B cell (primary cell): Measurements from ENCODE around the gene SLC12A4. TPM values are rescaled to one million over a fixed set of nuclear protein-coding genes. Genes with fewer than 3 reads are reported as not detected.

Source experiments
- ATAC-seq: fragments of 200-7000 bp; cut with Tn5 transposase; one replicate; pipeline ENCODE4 v1.10.0; 2021; ENCODE audit warnings: low read depth, mild to moderate bottlenecking, moderate number of reproducible peaks, moderate library complexity
- CTCF ChIA-PET: fragments of 350-600 bp; sonication (Branson Sonifier 250); formaldehyde crosslinking; loops from one replicate; lab custom pipeline; 2021; ENCODE audit warnings: antibody characterized with exemption, inconsistent platforms; lab: Charles Lee
- POLR2A ChIA-PET: fragments of 350-600 bp; sonication (Branson Sonifier 250); formaldehyde crosslinking; loops from one replicate; lab custom pipeline; 2021; ENCODE audit warnings: antibody characterized with exemption; lab: Charles Lee
- DNase-seq: peaks from one replicate; pipeline ENCODE4 v3.0.0; 2013
- H2AFZ ChIP-seq: 2 replicates; pipeline ENCODE4 v1.6.1; 2012; ENCODE audit warnings: mild to moderate bottlenecking, low read depth, low read length; ENCODE audit not compliant: insufficient read depth, poor library complexity, severe bottlenecking
- H3K27ac ChIP-seq, 2 donors: 1 replicate in 1 of 2; 2 replicates in 1 of 2; pipeline ENCODE4 v1.5.1; 2012 to 2013; ENCODE audit warnings: low read length in 2 of 2, mild to moderate bottlenecking in 2 of 2, moderate library complexity in 1 of 2
- H3K27me3 ChIP-seq, 4 experiments: fragments of 200-600 bp in 1 of 4; sonication (generic) in 1 of 4; replicated peaks in 1 of 4; 1 replicate in 2 of 4; 2 replicates in 2 of 4; pipeline versions ENCODE4 v1.6.1 to v1.7.0; 2013 to 2016; ENCODE audit warnings: low read length in 3 of 4, mild to moderate bottlenecking in 2 of 4, mixed read lengths in 1 of 4, moderate library complexity in 1 of 4; ENCODE audit not compliant: insufficient read depth in 4 of 4, control insufficient read depth in 3 of 4; ENCODE audit errors: control extremely low read depth in 1 of 4
- H3K36me3 ChIP-seq, 2 experiments: replicated peaks in 1 of 2; 1 replicate in 1 of 2; 2 replicates in 1 of 2; pipeline versions ENCODE4 v1.6.1 to v1.7.1; 2013; ENCODE audit warnings: low read length in 1 of 2; ENCODE audit not compliant: insufficient read depth in 2 of 2, control insufficient read depth in 1 of 2; ENCODE audit errors: control extremely low read depth in 1 of 2, extremely low read depth in 1 of 2
- H3K4me1 ChIP-seq, 2 donors: fragments of 200-600 bp in 1 of 2; sonication (generic) in 1 of 2; 1 replicate in 1 of 2; 2 replicates in 1 of 2; pipeline versions ENCODE4 v1.5.1 to v1.6.1; 2013 to 2017; ENCODE audit warnings: low read length in 2 of 2; ENCODE audit not compliant: control insufficient read depth in 2 of 2, insufficient read depth in 2 of 2
- H3K4me2 ChIP-seq: replicated peaks from 2 replicates; pipeline ENCODE3; 2012; ENCODE audit warnings: mild to moderate bottlenecking, low read depth, low read length; ENCODE audit not compliant: poor library complexity, severe bottlenecking
- H3K4me3 ChIP-seq, 5 experiments: fragments of 200-600 bp in 1 of 5; sonication (generic) in 1 of 5; 1 replicate in 3 of 5; 2 replicates in 2 of 5; pipeline versions ENCODE4 v1.5.1 to v1.7.0; 2011 to 2016; ENCODE audit warnings: low read length in 4 of 5, mild to moderate bottlenecking in 4 of 5, low read depth in 2 of 5, control low read depth in 1 of 5, moderate library complexity in 1 of 5; ENCODE audit not compliant: insufficient read depth in 1 of 5; ENCODE audit errors: control extremely low read depth in 1 of 5, extremely low read depth in 1 of 5
- H3K79me2 ChIP-seq: fragments of 200-600 bp; sonication (generic); one replicate; pipeline ENCODE4 v1.6.0; 2016; ENCODE audit warnings: low read length; ENCODE audit not compliant: control insufficient read depth, insufficient read depth
- H3K9ac ChIP-seq: fragments of 200-600 bp; sonication (generic); 2 replicates; pipeline ENCODE4 v1.6.1; 2017; ENCODE audit warnings: mild to moderate bottlenecking, low read length, moderate library complexity
- H3K9me3 ChIP-seq, 3 donors: one replicate each; pipeline versions ENCODE4 v1.6.1 to v1.7.1; 2013; ENCODE audit warnings: low read length in 2 of 3; ENCODE audit not compliant: control insufficient read depth in 2 of 3, insufficient read depth in 1 of 3; ENCODE audit errors: control extremely low read depth in 1 of 3
- H4K20me1 ChIP-seq: 2 replicates; pipeline ENCODE4 v1.6.0; 2012; ENCODE audit warnings: mild to moderate bottlenecking, low read length; ENCODE audit not compliant: insufficient read depth, control insufficient read depth, poor library complexity, severe bottlenecking
- H3K27ac Mint-ChIP-seq: one replicate; pipeline ENCODE4 v1.8.0; 2021; ENCODE audit warnings: mixed read lengths
- H3K27me3 Mint-ChIP-seq: one replicate; pipeline ENCODE4 v1.8.0; 2021; ENCODE audit warnings: mixed read lengths
- H3K4me1 Mint-ChIP-seq: one replicate; pipeline ENCODE4 v1.8.0; 2021; ENCODE audit warnings: mixed read lengths
- H3K4me3 Mint-ChIP-seq: one replicate; pipeline ENCODE4 v1.8.0; 2021; ENCODE audit warnings: mixed read lengths
- H3K9me3 Mint-ChIP-seq: one replicate; pipeline ENCODE4 v1.8.0; 2022; ENCODE audit warnings: mixed read lengths; ENCODE audit not compliant: insufficient read depth
- EZH2 ChIP-seq: IDR thresholded peaks from 2 replicates; pipeline ENCODE4 v1.6.1; 2012; ENCODE audit warnings: borderline replicate concordance, low read depth, mild to moderate bottlenecking, moderate library complexity, low read length; ENCODE audit not compliant: insufficient read depth, poor library complexity, severe bottlenecking
- WGBS: methylation state at CpG from one replicate; pipeline ENCODE4 v1.1.5; 2013; ENCODE audit warnings: missing lambda C conversion rate; ENCODE audit not compliant: insufficient coverage; 5-methylcytosine and 5-hydroxymethylcytosine counted together
- intact Hi-C: fragments of 100-400 bp; cut with micrococcal nuclease; formaldehyde crosslinking; loops from one replicate; pipeline ENCODE4 v1.10.0; 2022
- polyA plus RNA-seq: library from polyadenylated mRNA; depleted of rRNA; stranded (reverse); fragments of >200 nt; gene quantifications from 2 replicates; pipeline ENCODE4 v1.2.3, GENCODE V29; 2012
- total RNA-seq, 2 donors: library from RNA; stranded (reverse); fragments of 120-200 nt in 1 of 2; gene quantifications; 1 replicate in 1 of 2; 2 replicates in 1 of 2; pipeline versions ENCODE4 v1.2.3 to v1.2.4, GENCODE V29; 2013 to 2022
- TF ChIP-seq, protein P1 (sequence below): fragments of 200-600 bp; IDR thresholded peaks from one replicate; pipeline ENCODE4 v1.8.0; 2022; ENCODE audit warnings: antibody characterized with exemption, mild to moderate bottlenecking

SLC12A4 gene
- total and polyA plus RNA-seq, 2 donors (not counting 1 experiment from before 2014, with no cell fraction given): 20.2 to 42.2 TPM

DNA sequence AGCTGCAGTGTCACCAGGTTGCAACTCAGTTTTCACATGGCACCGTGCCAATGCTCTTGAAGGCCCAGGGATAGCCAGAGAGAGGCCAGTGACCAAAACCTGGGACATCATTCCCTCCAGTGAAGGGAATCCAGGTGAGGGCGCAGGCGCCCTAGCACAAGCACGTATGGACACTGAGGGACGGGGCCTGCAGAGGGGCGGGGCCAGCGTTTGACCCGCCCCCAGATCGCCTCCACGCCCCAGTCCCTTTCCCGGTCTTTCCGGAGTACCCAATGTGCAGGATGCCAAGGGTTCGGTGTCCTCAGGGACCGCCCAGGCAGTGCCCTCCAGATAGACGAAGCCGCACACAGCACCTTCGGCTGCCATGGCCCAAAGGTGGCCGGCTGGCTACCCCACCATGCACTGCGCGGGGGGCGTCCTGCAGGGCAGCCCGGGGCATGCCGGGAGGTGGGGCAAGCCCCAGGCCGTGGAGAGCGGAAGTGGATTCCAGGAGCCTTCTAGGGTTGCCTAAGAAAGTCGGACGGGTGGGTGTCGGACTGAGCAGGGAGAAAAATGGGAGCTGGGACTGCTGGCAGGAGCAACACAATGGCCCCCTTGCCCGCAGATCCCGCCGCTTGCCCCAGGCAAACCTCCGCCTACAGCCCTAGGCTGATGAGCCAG lies 4.6 kb downstream of the SLC12A4 start:
- H3K27me3 ChIP-seq: no peaks in the 10 kb centered on the region
- H3K27ac Mint-ChIP-seq: no peak overlapping the region
- POLR2A ChIA-PET: interaction anchor here (1.2 kb wide), 1 partner anchor 23 kb away, joined by 4 read pairs; no protein-coding TSS in a partner anchor
- H3K4me1 Mint-ChIP-seq: peaks cover 13% of the 10 kb centered on the region
- H3K4me2 ChIP-seq: no peak overlapping the region
- no peak for TF ChIP-seq EZH2
- TF ChIP-seq, protein P1, sequence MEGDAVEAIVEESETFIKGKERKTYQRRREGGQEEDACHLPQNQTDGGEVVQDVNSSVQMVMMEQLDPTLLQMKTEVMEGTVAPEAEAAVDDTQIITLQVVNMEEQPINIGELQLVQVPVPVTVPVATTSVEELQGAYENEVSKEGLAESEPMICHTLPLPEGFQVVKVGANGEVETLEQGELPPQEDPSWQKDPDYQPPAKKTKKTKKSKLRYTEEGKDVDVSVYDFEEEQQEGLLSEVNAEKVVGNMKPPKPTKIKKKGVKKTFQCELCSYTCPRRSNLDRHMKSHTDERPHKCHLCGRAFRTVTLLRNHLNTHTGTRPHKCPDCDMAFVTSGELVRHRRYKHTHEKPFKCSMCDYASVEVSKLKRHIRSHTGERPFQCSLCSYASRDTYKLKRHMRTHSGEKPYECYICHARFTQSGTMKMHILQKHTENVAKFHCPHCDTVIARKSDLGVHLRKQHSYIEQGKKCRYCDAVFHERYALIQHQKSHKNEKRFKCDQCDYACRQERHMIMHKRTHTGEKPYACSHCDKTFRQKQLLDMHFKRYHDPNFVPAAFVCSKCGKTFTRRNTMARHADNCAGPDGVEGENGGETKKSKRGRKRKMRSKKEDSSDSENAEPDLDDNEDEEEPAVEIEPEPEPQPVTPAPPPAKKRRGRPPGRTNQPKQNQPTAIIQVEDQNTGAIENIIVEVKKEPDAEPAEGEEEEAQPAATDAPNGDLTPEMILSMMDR: no peak
- H3K4me3 ChIP-seq: no peak overlapping the region
- DNase-seq (no peak), ATAC-seq (no peak)
- peaks cover 0 to 23% of the 10 kb centered on the region in 2 experiments for H3K36me3 ChIP-seq
- peaks cover 10 to 13% of the 10 kb centered on the region in 2 donors for H3K4me1 ChIP-seq
- 94% methylated on average over 32 of the region's 32 CpGs for WGBS
- H3K9me3 ChIP-seq: no peaks in the 10 kb centered on the region
- intact Hi-C loops: loop anchor here (10.0 kb wide), 1 partner anchor 261 kb away; no protein-coding TSS in a partner anchor
- peaks cover 8% of the 10 kb centered on the region for H4K20me1 ChIP-seq
- no peaks in the 10 kb centered on the region for H3K27me3 Mint-ChIP-seq
- no peak overlapping the region for H2AFZ ChIP-seq
- H3K4me3 Mint-ChIP-seq: no peak overlapping the region
- H3K27ac ChIP-seq: no peak overlapping the region
- peaks cover 32% of the 10 kb centered on the region for H3K79me2 ChIP-seq
- H3K9me3 Mint-ChIP-seq: no peaks in the 10 kb centered on the region
- H3K9ac ChIP-seq: no peak overlapping the region
- CTCF ChIA-PET: interaction anchor here (0.5 to 0.7 kb wide), 2 partner anchors 22 to 1277 kb away, joined by 3 read pairs; no protein-coding TSS in a partner anchor

DNA sequence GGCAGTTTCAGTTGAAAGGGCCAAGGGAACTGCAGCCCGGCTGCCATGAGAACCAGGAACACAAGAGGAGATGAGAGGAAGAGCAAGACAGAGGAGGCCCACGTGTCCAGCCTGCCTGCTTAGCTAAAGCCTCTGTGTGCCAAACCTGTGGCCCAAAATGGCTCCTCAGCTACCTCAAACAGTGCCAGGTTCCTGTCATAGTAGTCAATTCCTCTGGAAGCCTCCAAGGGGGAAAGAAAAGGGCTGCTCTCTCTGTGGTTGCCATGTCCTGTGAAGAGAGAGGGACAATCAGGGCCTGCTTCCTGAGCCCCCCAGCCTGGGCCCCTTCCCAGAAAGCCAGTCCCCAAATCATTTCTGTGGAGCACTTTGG lies 5.2 kb downstream of the SLC12A4 start:
- ChIA-PET CTCF (interaction anchor here (0.5 kb wide), 1 partner anchor 1278 kb away, joined by 3 read pairs; no protein-coding TSS in a partner anchor), POLR2A (interaction anchor here (1.2 kb wide), 1 partner anchor 23 kb away, joined by 4 read pairs; no protein-coding TSS in a partner anchor)
- H3K9me3 ChIP-seq: no peaks in the 10 kb centered on the region
- no peak overlapping the region for H3K4me3 ChIP-seq
- WGBS: 94% methylated on average over 2 of the region's 2 CpGs
- H3K4me1 Mint-ChIP-seq: peaks cover 13% of the 10 kb centered on the region
- peaks cover 10 to 12% of the 10 kb centered on the region in 2 donors for H3K4me1 ChIP-seq
- intact Hi-C loops: loop anchor here (10.0 kb wide), 1 partner anchor 262 kb away; no protein-coding TSS in a partner anchor
- peaks cover 0 to 27% of the 10 kb centered on the region in 2 experiments for H3K36me3 ChIP-seq
- no peaks in the 10 kb centered on the region for H3K27me3 Mint-ChIP-seq
- H3K79me2 ChIP-seq: peaks cover 32% of the 10 kb centered on the region
- H3K4me3 Mint-ChIP-seq: no peak overlapping the region
- no peaks in the 10 kb centered on the region for H3K27me3 ChIP-seq
- ATAC-seq (no peak), DNase-seq (no peak)
- H3K4me2 ChIP-seq: no peak overlapping the region
- TF ChIP-seq EZH2: no peak
- TF ChIP-seq, protein P1: no peak
- no peak overlapping the region for H3K9ac ChIP-seq
- H3K9me3 Mint-ChIP-seq: no peaks in the 10 kb centered on the region
- H4K20me1 ChIP-seq: peaks cover 8% of the 10 kb centered on the region
- no peak overlapping the region for H2AFZ ChIP-seq
- no peak overlapping the region for H3K27ac Mint-ChIP-seq
- no peak overlapping the region for H3K27ac ChIP-seq
